B cell (primary cell): ENCODE measurements around the gene GSDMA. TPM values are rescaled to one million over a fixed set of nuclear protein-coding genes. Genes with fewer than 3 reads are reported as not detected.

Experiments used
- ATAC-seq: fragments of 200-7000 bp; cut with Tn5 transposase; one replicate; pipeline ENCODE4 v1.10.0; 2021; ENCODE audit warnings: low read depth, mild to moderate bottlenecking, moderate number of reproducible peaks, moderate library complexity
- CTCF ChIA-PET: fragments of 350-600 bp; sonication (Branson Sonifier 250); formaldehyde crosslinking; loops from one replicate; lab custom pipeline; 2021; ENCODE audit warnings: antibody characterized with exemption, inconsistent platforms; lab: Charles Lee
- POLR2A ChIA-PET: fragments of 350-600 bp; sonication (Branson Sonifier 250); formaldehyde crosslinking; loops from one replicate; lab custom pipeline; 2021; ENCODE audit warnings: antibody characterized with exemption; lab: Charles Lee
- DNase-seq: peaks from one replicate; pipeline ENCODE4 v3.0.0; 2013
- H2AFZ ChIP-seq: 2 replicates; pipeline ENCODE4 v1.6.1; 2012; ENCODE audit warnings: mild to moderate bottlenecking, low read depth, low read length; ENCODE audit not compliant: insufficient read depth, poor library complexity, severe bottlenecking
- H3K27ac ChIP-seq, 2 donors: 1 replicate in 1 of 2; 2 replicates in 1 of 2; pipeline ENCODE4 v1.5.1; 2012 to 2013; ENCODE audit warnings: low read length in 2 of 2, mild to moderate bottlenecking in 2 of 2, moderate library complexity in 1 of 2
- H3K27me3 ChIP-seq, 4 experiments: fragments of 200-600 bp in 1 of 4; sonication (generic) in 1 of 4; replicated peaks in 1 of 4; 1 replicate in 2 of 4; 2 replicates in 2 of 4; pipeline versions ENCODE4 v1.6.1 to v1.7.0; 2013 to 2016; ENCODE audit warnings: low read length in 3 of 4, mild to moderate bottlenecking in 2 of 4, mixed read lengths in 1 of 4, moderate library complexity in 1 of 4; ENCODE audit not compliant: insufficient read depth in 4 of 4, control insufficient read depth in 3 of 4; ENCODE audit errors: control extremely low read depth in 1 of 4
- H3K36me3 ChIP-seq, 2 experiments: replicated peaks in 1 of 2; 1 replicate in 1 of 2; 2 replicates in 1 of 2; pipeline versions ENCODE4 v1.6.1 to v1.7.1; 2013; ENCODE audit warnings: low read length in 1 of 2; ENCODE audit not compliant: insufficient read depth in 2 of 2, control insufficient read depth in 1 of 2; ENCODE audit errors: control extremely low read depth in 1 of 2, extremely low read depth in 1 of 2
- H3K4me1 ChIP-seq, 2 donors: fragments of 200-600 bp in 1 of 2; sonication (generic) in 1 of 2; 1 replicate in 1 of 2; 2 replicates in 1 of 2; pipeline versions ENCODE4 v1.5.1 to v1.6.1; 2013 to 2017; ENCODE audit warnings: low read length in 2 of 2; ENCODE audit not compliant: control insufficient read depth in 2 of 2, insufficient read depth in 2 of 2
- H3K4me2 ChIP-seq: replicated peaks from 2 replicates; pipeline ENCODE3; 2012; ENCODE audit warnings: mild to moderate bottlenecking, low read depth, low read length; ENCODE audit not compliant: poor library complexity, severe bottlenecking
- H3K4me3 ChIP-seq, 5 experiments: fragments of 200-600 bp in 1 of 5; sonication (generic) in 1 of 5; 1 replicate in 3 of 5; 2 replicates in 2 of 5; pipeline versions ENCODE4 v1.5.1 to v1.7.0; 2011 to 2016; ENCODE audit warnings: low read length in 4 of 5, mild to moderate bottlenecking in 4 of 5, low read depth in 2 of 5, control low read depth in 1 of 5, moderate library complexity in 1 of 5; ENCODE audit not compliant: insufficient read depth in 1 of 5; ENCODE audit errors: control extremely low read depth in 1 of 5, extremely low read depth in 1 of 5
- H3K79me2 ChIP-seq: fragments of 200-600 bp; sonication (generic); one replicate; pipeline ENCODE4 v1.6.0; 2016; ENCODE audit warnings: low read length; ENCODE audit not compliant: control insufficient read depth, insufficient read depth
- H3K9ac ChIP-seq: fragments of 200-600 bp; sonication (generic); 2 replicates; pipeline ENCODE4 v1.6.1; 2017; ENCODE audit warnings: mild to moderate bottlenecking, low read length, moderate library complexity
- H3K9me3 ChIP-seq, 3 donors: one replicate each; pipeline versions ENCODE4 v1.6.1 to v1.7.1; 2013; ENCODE audit warnings: low read length in 2 of 3; ENCODE audit not compliant: control insufficient read depth in 2 of 3, insufficient read depth in 1 of 3; ENCODE audit errors: control extremely low read depth in 1 of 3
- H4K20me1 ChIP-seq: 2 replicates; pipeline ENCODE4 v1.6.0; 2012; ENCODE audit warnings: mild to moderate bottlenecking, low read length; ENCODE audit not compliant: insufficient read depth, control insufficient read depth, poor library complexity, severe bottlenecking
- H3K27ac Mint-ChIP-seq: one replicate; pipeline ENCODE4 v1.8.0; 2021; ENCODE audit warnings: mixed read lengths
- H3K27me3 Mint-ChIP-seq: one replicate; pipeline ENCODE4 v1.8.0; 2021; ENCODE audit warnings: mixed read lengths
- H3K4me1 Mint-ChIP-seq: one replicate; pipeline ENCODE4 v1.8.0; 2021; ENCODE audit warnings: mixed read lengths
- H3K4me3 Mint-ChIP-seq: one replicate; pipeline ENCODE4 v1.8.0; 2021; ENCODE audit warnings: mixed read lengths
- H3K9me3 Mint-ChIP-seq: one replicate; pipeline ENCODE4 v1.8.0; 2022; ENCODE audit warnings: mixed read lengths; ENCODE audit not compliant: insufficient read depth
- EZH2 ChIP-seq: IDR thresholded peaks from 2 replicates; pipeline ENCODE4 v1.6.1; 2012; ENCODE audit warnings: borderline replicate concordance, low read depth, mild to moderate bottlenecking, moderate library complexity, low read length; ENCODE audit not compliant: insufficient read depth, poor library complexity, severe bottlenecking
- WGBS: methylation state at CpG from one replicate; pipeline ENCODE4 v1.1.5; 2013; ENCODE audit warnings: missing lambda C conversion rate; ENCODE audit not compliant: insufficient coverage; 5-methylcytosine and 5-hydroxymethylcytosine counted together
- intact Hi-C: fragments of 100-400 bp; cut with micrococcal nuclease; formaldehyde crosslinking; loops from one replicate; pipeline ENCODE4 v1.10.0; 2022
- polyA plus RNA-seq: library from polyadenylated mRNA; depleted of rRNA; stranded (reverse); fragments of >200 nt; gene quantifications from 2 replicates; pipeline ENCODE4 v1.2.3, GENCODE V29; 2012
- total RNA-seq, 2 donors: library from RNA; stranded (reverse); fragments of 120-200 nt in 1 of 2; gene quantifications; 1 replicate in 1 of 2; 2 replicates in 1 of 2; pipeline versions ENCODE4 v1.2.3 to v1.2.4, GENCODE V29; 2013 to 2022
- TF ChIP-seq, protein P1 (sequence below): fragments of 200-600 bp; IDR thresholded peaks from one replicate; pipeline ENCODE4 v1.8.0; 2022; ENCODE audit warnings: antibody characterized with exemption, mild to moderate bottlenecking

The GSDMA gene
- total and polyA plus RNA-seq, 2 donors (not counting 1 experiment from before 2014, with no cell fraction given): 0.09 TPM; not detected in 1

GRCh38 chr17:39929646-39930407 is 33.0 kb upstream of the GSDMA start:
- H3K9ac ChIP-seq: no peak overlapping the region
- ChIA-PET CTCF (interaction anchor here (0.9 to 1.1 kb wide), 2 partner anchors 51 to 308 kb away, joined by 3 read pairs; partner anchors contain the start of gene PSMD3), POLR2A (interaction anchor here (0.7 kb wide), 1 partner anchor 103 kb away, joined by 5 read pairs; no protein-coding TSS in a partner anchor)
- peaks cover 30 to 31% of the 10 kb centered on the region in 2 donors for H3K4me1 ChIP-seq
- TF ChIP-seq, protein P1, sequence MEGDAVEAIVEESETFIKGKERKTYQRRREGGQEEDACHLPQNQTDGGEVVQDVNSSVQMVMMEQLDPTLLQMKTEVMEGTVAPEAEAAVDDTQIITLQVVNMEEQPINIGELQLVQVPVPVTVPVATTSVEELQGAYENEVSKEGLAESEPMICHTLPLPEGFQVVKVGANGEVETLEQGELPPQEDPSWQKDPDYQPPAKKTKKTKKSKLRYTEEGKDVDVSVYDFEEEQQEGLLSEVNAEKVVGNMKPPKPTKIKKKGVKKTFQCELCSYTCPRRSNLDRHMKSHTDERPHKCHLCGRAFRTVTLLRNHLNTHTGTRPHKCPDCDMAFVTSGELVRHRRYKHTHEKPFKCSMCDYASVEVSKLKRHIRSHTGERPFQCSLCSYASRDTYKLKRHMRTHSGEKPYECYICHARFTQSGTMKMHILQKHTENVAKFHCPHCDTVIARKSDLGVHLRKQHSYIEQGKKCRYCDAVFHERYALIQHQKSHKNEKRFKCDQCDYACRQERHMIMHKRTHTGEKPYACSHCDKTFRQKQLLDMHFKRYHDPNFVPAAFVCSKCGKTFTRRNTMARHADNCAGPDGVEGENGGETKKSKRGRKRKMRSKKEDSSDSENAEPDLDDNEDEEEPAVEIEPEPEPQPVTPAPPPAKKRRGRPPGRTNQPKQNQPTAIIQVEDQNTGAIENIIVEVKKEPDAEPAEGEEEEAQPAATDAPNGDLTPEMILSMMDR: no peak
- TF ChIP-seq EZH2: no peak
- Mint-ChIP-seq H3K4me3 (peak overlapping the region; percentile 13), H3K27me3 (no peaks in the 10 kb centered on the region), H3K27ac (no peak overlapping the region), H3K9me3 (no peaks in the 10 kb centered on the region), H3K4me1 (peaks cover 31% of the 10 kb centered on the region)
- intact Hi-C loops: loop anchor here (5.0 to 10.0 kb wide), 2 partner anchors 175 to 478 kb away; partner anchors contain the start of gene MED1
- H4K20me1 ChIP-seq: peaks cover 26% of the 10 kb centered on the region
- H3K4me3 ChIP-seq: no peak overlapping the region
- H3K79me2 ChIP-seq: peaks cover 37% of the 10 kb centered on the region
- no peaks in the 10 kb centered on the region for H3K36me3 ChIP-seq
- no peak for DNase-seq
- no peak overlapping the region for H3K4me2 ChIP-seq
- no peak overlapping the region for H2AFZ ChIP-seq
- H3K27me3 ChIP-seq: no peaks in the 10 kb centered on the region
- H3K9me3 ChIP-seq: no peaks in the 10 kb centered on the region
- H3K27ac ChIP-seq: no peak overlapping the region
- WGBS: 90% methylated on average over 2 of the region's 5 CpGs
- no peak for ATAC-seq

DNA sequence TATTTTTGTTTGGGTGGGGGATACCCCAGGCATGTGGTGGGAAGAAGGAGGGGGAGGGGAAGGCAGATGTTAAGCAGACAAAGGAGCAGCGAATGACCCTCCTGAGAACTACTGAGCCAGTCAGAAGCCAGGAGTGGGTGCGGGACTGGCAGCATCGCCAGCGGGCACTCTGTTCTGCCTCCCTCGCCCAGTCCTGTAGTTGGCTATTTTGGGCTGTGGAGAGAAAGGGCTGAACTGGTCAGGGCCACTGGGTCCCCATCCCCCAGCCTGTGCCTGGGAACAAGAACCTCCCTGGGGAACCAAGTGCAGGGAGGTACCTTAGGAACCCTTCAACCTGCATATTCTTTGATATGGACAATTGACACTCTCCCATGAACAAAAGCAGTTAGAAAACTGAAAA is 28.9 kb upstream of the GSDMA start:
- POLR2A ChIA-PET: interaction anchor here (0.6 kb wide), 1 partner anchor 204 kb away, joined by 11 read pairs; the partner anchor contains the start of gene MIEN1
- no peaks in the 10 kb centered on the region for H3K9me3 ChIP-seq
- no peak overlapping the region for H3K4me2 ChIP-seq
- H3K36me3 ChIP-seq: no peaks in the 10 kb centered on the region
- no peaks in the 10 kb centered on the region for H3K27me3 Mint-ChIP-seq
- no peak for ATAC-seq
- CTCF ChIA-PET: no interaction called here
- peaks cover 0 to 4% of the 10 kb centered on the region in 2 donors for H3K4me1 ChIP-seq
- no peak overlapping the region for H2AFZ ChIP-seq
- no peak overlapping the region for H3K27ac ChIP-seq
- intact Hi-C loops: no loop called here
- H3K4me1 Mint-ChIP-seq: peaks cover 2% of the 10 kb centered on the region
- no peak overlapping the region for H3K27ac Mint-ChIP-seq
- WGBS: 93% methylated on average over 5 of the region's 5 CpGs
- H3K27me3 ChIP-seq: no peaks in the 10 kb centered on the region
- no peak overlapping the region for H3K4me3 Mint-ChIP-seq
- H3K9me3 Mint-ChIP-seq: no peaks in the 10 kb centered on the region
- H4K20me1 ChIP-seq: no peaks in the 10 kb centered on the region
- no peak for DNase-seq
- H3K79me2 ChIP-seq: peaks cover 3% of the 10 kb centered on the region
- no peak overlapping the region for H3K4me3 ChIP-seq
- no peak for TF ChIP-seq EZH2
- TF ChIP-seq, protein P1: no peak
- no peak overlapping the region for H3K9ac ChIP-seq
